ENCODE data around the gene SLC30A3.

SLC30A3 gene

GRCh38 chr2:27245116-27245515 is 17.7 kb downstream of the SLC30A3 start:
- WGBS, 2 donors (ENCODE audit: extremely low coverage in 2 of 2, insufficient read length in 2 of 2, insufficient replicate concordance in 1 of 2), result no CpG with 5 or more reads among the region's 10 CpGs
- H3K14ac ChIP-seq (ENCODE audit: low read length), result no peak overlapping the region
- no peak overlapping the region for H3K18ac ChIP-seq (ENCODE audit: low read length)
- H4K8ac ChIP-seq (ENCODE audit: low read depth, low read length), result no peak overlapping the region
- no peak overlapping the region for H3K4me2 ChIP-seq (ENCODE audit: insufficient read depth, low read length, poor library complexity, severe bottlenecking)
- no peak for DNase-seq (ENCODE audit: low spot score)
- no peak overlapping the region for H2BK15ac ChIP-seq (ENCODE audit: low read length)
- no peaks in the 10 kb centered on the region for H3K4me1 ChIP-seq (ENCODE audit: control insufficient read depth in 2 of 2, insufficient read depth in 1 of 2, low read depth in 1 of 2, low read length in 2 of 2)
- H2BK120ac ChIP-seq (ENCODE audit: low read depth, low read length), result no peak overlapping the region
- H3K9ac ChIP-seq (ENCODE audit: low read depth, low read length, poor library complexity), result no peak overlapping the region
- H3K4ac ChIP-seq (ENCODE audit: low read length), result no peak overlapping the region
- no peaks in the 10 kb centered on the region for H3K79me1 ChIP-seq (ENCODE audit: low read depth, low read length)
- peaks cover 43 to 53% of the 10 kb centered on the region in 2 donors for H3K36me3 ChIP-seq (replicated peaks in 1 of 2; ENCODE audit: control insufficient read depth in 2 of 2, insufficient read depth in 2 of 2, low read length in 2 of 2)
- H2AFZ ChIP-seq (ENCODE audit: low read length), result no peak overlapping the region
- H2BK12ac ChIP-seq (ENCODE audit: low read length), result no peak overlapping the region
- H3K9me3 ChIP-seq (replicated peaks in 1 of 2; ENCODE audit: control insufficient read depth in 2 of 2, insufficient read depth in 1 of 2, low read depth in 1 of 2, low read length in 2 of 2), result no peaks in the 10 kb centered on the region
- no peak overlapping the region for H4K91ac ChIP-seq (ENCODE audit: low read depth, low read length, poor library complexity)
- H2AK5ac ChIP-seq (ENCODE audit: low read depth, low read length), result no peak overlapping the region
- no peak overlapping the region for H3K23ac ChIP-seq (ENCODE audit: low read depth, low read length, poor library complexity)
- H2BK5ac ChIP-seq (ENCODE audit: low read length), result no peak overlapping the region
- no peaks in the 10 kb centered on the region for H3K27me3 ChIP-seq (ENCODE audit: control insufficient read depth in 3 of 3, insufficient read depth in 3 of 3, low read depth in 1 of 3, low read length in 3 of 3)
- no peak overlapping the region for H3K27ac ChIP-seq (replicated peaks; ENCODE audit: low read length)
- H3K4me3 ChIP-seq (ENCODE audit: low read length in 2 of 2), result no peak overlapping the region

- Histone ChIP-seq H3K4ac (ENCODE audit: low read length) (no peak overlapping the region), H3K27me3 (ENCODE audit: control insufficient read depth in 3 of 3, insufficient read depth in 3 of 3, low read depth in 1 of 3, low read length in 3 of 3) (no peaks in the 10 kb centered on the region), H3K14ac (ENCODE audit: low read length) (no peak overlapping the region), H3K36me3 (replicated peaks in 1 of 2; ENCODE audit: control insufficient read depth in 2 of 2, insufficient read depth in 2 of 2, low read length in 2 of 2) (peaks cover 55 to 69% of the 10 kb centered on the region in 2 donors), H2BK15ac (ENCODE audit: low read length) (no peak overlapping the region), H3K9me3 (replicated peaks in 1 of 2; ENCODE audit: control insufficient read depth in 2 of 2, insufficient read depth in 1 of 2, low read depth in 1 of 2, low read length in 2 of 2) (peaks cover 0 to 2% of the 10 kb centered on the region in 2 donors), H2BK12ac (ENCODE audit: low read length) (no peak overlapping the region), H4K91ac (ENCODE audit: low read depth, low read length, poor library complexity) (no peak overlapping the region), H3K4me3 (ENCODE audit: low read length in 2 of 2) (no peak overlapping the region), H3K27ac (replicated peaks; ENCODE audit: low read length) (no peak overlapping the region), H2BK5ac (ENCODE audit: low read length) (no peak overlapping the region), H3K4me2 (ENCODE audit: insufficient read depth, low read length, poor library complexity, severe bottlenecking) (no peak overlapping the region), H2AFZ (ENCODE audit: low read length) (no peak overlapping the region), H2AK5ac (ENCODE audit: low read depth, low read length) (no peak overlapping the region), H2BK120ac (ENCODE audit: low read depth, low read length) (no peak overlapping the region), H3K9ac (ENCODE audit: low read depth, low read length, poor library complexity) (no peak overlapping the region), H3K18ac (ENCODE audit: low read length) (no peak overlapping the region), H3K4me1 (ENCODE audit: control insufficient read depth in 2 of 2, insufficient read depth in 1 of 2, low read depth in 1 of 2, low read length in 2 of 2) (no peaks in the 10 kb centered on the region), H4K8ac (ENCODE audit: low read depth, low read length) (no peak overlapping the region), H3K23ac (ENCODE audit: low read depth, low read length, poor library complexity) (no peak overlapping the region), H3K79me1 (ENCODE audit: low read depth, low read length) (no peaks in the 10 kb centered on the region)
- DNase-seq (ENCODE audit: low spot score), result no peak
- no CpG with 5 or more reads among the region's 19 CpGs for WGBS, 2 donors (ENCODE audit: extremely low coverage in 2 of 2, insufficient read length in 2 of 2, insufficient replicate concordance in 1 of 2)
Measured at GRCh38 chr2:27243391-27244130, 19.3 kb downstream of the SLC30A3 start.

GRCh38 chr2:27242614-27242951 is 20.3 kb downstream of the SLC30A3 start:
- WGBS, 2 donors (ENCODE audit: extremely low coverage in 2 of 2, insufficient read length in 2 of 2, insufficient replicate concordance in 1 of 2), result no CpG with 5 or more reads among the region's 16 CpGs
- peaks cover 65 to 78% of the 10 kb centered on the region in 2 donors for H3K36me3 ChIP-seq (replicated peaks in 1 of 2; ENCODE audit: control insufficient read depth in 2 of 2, insufficient read depth in 2 of 2, low read length in 2 of 2)

GRCh38 chr2:27241761-27242613 is 20.9 kb downstream of the SLC30A3 start:
- Histone ChIP-seq H3K4me3 (ENCODE audit: low read length in 2 of 2) (no peak overlapping the region), H2AK5ac (ENCODE audit: low read depth, low read length) (no peak overlapping the region), H2AFZ (ENCODE audit: low read length) (no peak overlapping the region), H4K91ac (ENCODE audit: low read depth, low read length, poor library complexity) (no peak overlapping the region), H3K9ac (ENCODE audit: low read depth, low read length, poor library complexity) (no peak overlapping the region), H3K27ac (replicated peaks; ENCODE audit: low read length) (no peak overlapping the region), H2BK12ac (ENCODE audit: low read length) (no peak overlapping the region), H3K27me3 (ENCODE audit: control insufficient read depth in 3 of 3, insufficient read depth in 3 of 3, low read depth in 1 of 3, low read length in 3 of 3) (no peaks in the 10 kb centered on the region), H3K4me1 (ENCODE audit: control insufficient read depth in 2 of 2, insufficient read depth in 1 of 2, low read depth in 1 of 2, low read length in 2 of 2) (no peaks in the 10 kb centered on the region), H3K14ac (ENCODE audit: low read length) (no peak overlapping the region), H4K8ac (ENCODE audit: low read depth, low read length) (no peak overlapping the region), H3K23ac (ENCODE audit: low read depth, low read length, poor library complexity) (no peak overlapping the region), H2BK5ac (ENCODE audit: low read length) (no peak overlapping the region), H2BK15ac (ENCODE audit: low read length) (no peak overlapping the region), H3K4ac (ENCODE audit: low read length) (no peak overlapping the region), H3K36me3 (replicated peaks in 1 of 2; ENCODE audit: control insufficient read depth in 2 of 2, insufficient read depth in 2 of 2, low read length in 2 of 2) (peaks cover 70 to 84% of the 10 kb centered on the region in 2 donors), H3K9me3 (replicated peaks in 1 of 2; ENCODE audit: control insufficient read depth in 2 of 2, insufficient read depth in 1 of 2, low read depth in 1 of 2, low read length in 2 of 2) (peaks cover 0 to 2% of the 10 kb centered on the region in 2 donors), H3K79me1 (ENCODE audit: low read depth, low read length) (peaks cover 2% of the 10 kb centered on the region), H2BK120ac (ENCODE audit: low read depth, low read length) (no peak overlapping the region), H3K18ac (ENCODE audit: low read length) (no peak overlapping the region), H3K4me2 (ENCODE audit: insufficient read depth, low read length, poor library complexity, severe bottlenecking) (no peak overlapping the region)
- DNase-seq (ENCODE audit: low spot score), result no peak
- WGBS, 2 donors (ENCODE audit: extremely low coverage in 2 of 2, insufficient read length in 2 of 2, insufficient replicate concordance in 1 of 2), result no CpG with 5 or more reads among the region's 24 CpGs

More at GRCh38 chr2:27242614-27242951, 20.3 kb downstream of the SLC30A3 start:
- Histone ChIP-seq H3K4ac (ENCODE audit: low read length) (no peak overlapping the region), H2AFZ (ENCODE audit: low read length) (no peak overlapping the region), H3K14ac (ENCODE audit: low read length) (no peak overlapping the region), H2BK120ac (ENCODE audit: low read depth, low read length) (no peak overlapping the region), H3K27ac (replicated peaks; ENCODE audit: low read length) (no peak overlapping the region), H2BK15ac (ENCODE audit: low read length) (no peak overlapping the region), H3K79me1 (ENCODE audit: low read depth, low read length) (no peaks in the 10 kb centered on the region), H3K27me3 (ENCODE audit: control insufficient read depth in 3 of 3, insufficient read depth in 3 of 3, low read depth in 1 of 3, low read length in 3 of 3) (no peaks in the 10 kb centered on the region), H4K91ac (ENCODE audit: low read depth, low read length, poor library complexity) (no peak overlapping the region), H2AK5ac (ENCODE audit: low read depth, low read length) (no peak overlapping the region), H2BK5ac (ENCODE audit: low read length) (no peak overlapping the region), H3K4me2 (ENCODE audit: insufficient read depth, low read length, poor library complexity, severe bottlenecking) (no peak overlapping the region), H3K4me3 (ENCODE audit: low read length in 2 of 2) (no peak overlapping the region), H3K4me1 (ENCODE audit: control insufficient read depth in 2 of 2, insufficient read depth in 1 of 2, low read depth in 1 of 2, low read length in 2 of 2) (no peaks in the 10 kb centered on the region), H3K18ac (ENCODE audit: low read length) (no peak overlapping the region), H3K23ac (ENCODE audit: low read depth, low read length, poor library complexity) (no peak overlapping the region), H4K8ac (ENCODE audit: low read depth, low read length) (no peak overlapping the region), H3K9me3 (replicated peaks in 1 of 2; ENCODE audit: control insufficient read depth in 2 of 2, insufficient read depth in 1 of 2, low read depth in 1 of 2, low read length in 2 of 2) (peaks cover 0 to 2% of the 10 kb centered on the region in 2 donors), H2BK12ac (ENCODE audit: low read length) (no peak overlapping the region), H3K9ac (ENCODE audit: low read depth, low read length, poor library complexity) (no peak overlapping the region)
- DNase-seq (ENCODE audit: low spot score), result no peak

All from neuronal stem cell (in vitro differentiated cells).